ENCODE data around the gene TBL1XR1. TPM values are rescaled to one million over a fixed set of nuclear protein-coding genes. Genes with fewer than 3 reads are reported as not detected.

TBL1XR1 gene
- total and polyA plus RNA-seq, 2 of the 13 experiments (the other 11 are each of a cell fraction or from before 2014, with no cell fraction given), result 57.7 to 62.5 TPM

DNA sequence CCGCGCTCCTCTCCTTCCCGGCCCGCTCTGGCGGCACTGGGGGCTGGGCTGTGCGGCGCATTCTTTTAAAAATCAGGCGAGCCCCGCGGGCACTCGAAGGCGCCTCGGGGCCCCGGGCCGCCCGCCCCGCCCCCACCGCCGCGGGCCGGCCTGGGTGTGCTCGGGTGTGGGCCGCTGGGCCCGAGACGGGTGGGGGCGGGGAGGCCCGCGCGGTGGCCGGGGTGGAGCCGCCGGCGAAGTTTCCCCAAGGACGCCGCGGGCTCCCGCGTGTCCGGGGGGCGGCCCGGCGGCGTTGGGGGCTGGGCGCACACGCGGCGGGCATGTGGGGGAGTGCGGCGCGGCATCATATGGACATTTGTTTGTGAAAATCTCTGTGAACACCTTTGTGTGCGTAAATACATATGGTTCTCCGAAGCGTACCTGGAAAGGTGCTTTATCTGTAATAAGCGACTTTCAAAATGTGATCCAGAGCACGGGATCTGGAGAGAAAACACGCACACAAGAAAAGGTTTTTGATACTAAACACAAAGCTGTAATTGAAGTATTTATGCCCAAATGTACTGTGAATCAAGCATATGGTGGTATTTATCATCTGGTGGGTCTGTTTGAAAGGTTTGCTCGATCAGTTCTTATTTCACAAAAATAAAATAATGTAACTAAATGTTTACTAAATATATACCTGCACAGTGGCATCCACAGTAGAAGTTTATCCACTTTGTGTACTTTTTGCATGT lies 612 bp upstream of the TBL1XR1 start (continued):
- TF ChIP-seq ZHX1 (CRISPR knock-in tag; IDR thresholded peaks at IDR 0.05; ENCODE audit: low read depth) (no peak), EP300 (IDR thresholded peaks at IDR 0.05; ENCODE audit: low read depth in 2 of 2, low read length in 2 of 2) (0 out of 4 replicates have a peak, but pooled peaks of 1 of the 2 experiments have one; percentile 38), EP300 (CRISPR knock-in tag; IDR thresholded peaks at IDR 0.05; ENCODE audit: borderline replicate concordance) (no peak), ZNF687 (CRISPR knock-in tag; IDR thresholded peaks at IDR 0.05) (peak; percentile 73), CBFB (CRISPR knock-in tag; IDR thresholded peaks at IDR 0.05) (no peak), SMAD3 (CRISPR knock-in tag; IDR thresholded peaks at IDR 0.05) (0 out of 2 replicates have a peak, but pooled peaks have one; percentile 10), ZNF331 (CRISPR knock-in tag; IDR thresholded peaks at IDR 0.05) (peak; percentile 49; the same call in 1 of the 2 replicates), ZNF83 (CRISPR knock-in tag; IDR thresholded peaks at IDR 0.05; ENCODE audit: borderline replicate concordance) (no peak), AGO2 (optimal IDR thresholded peaks at IDR 0.05; ENCODE audit: low read depth, low read length) (peak; percentile 17), ZFP62 (CRISPR knock-in tag; IDR thresholded peaks at IDR 0.05) (no peak), AKAP8 (CRISPR knock-in tag; IDR thresholded peaks at IDR 0.05) (0 out of 2 replicates have a peak, but pooled peaks have one; percentile 35), RARA (CRISPR knock-in tag; IDR thresholded peaks at IDR 0.05) (peak; percentile 60), ZNF746 (CRISPR knock-in tag; IDR thresholded peaks at IDR 0.05) (no peak), DNMT1 (CRISPR knock-in tag; IDR thresholded peaks at IDR 0.05) (no peak), ZNF256 (CRISPR knock-in tag; conservative IDR thresholded peaks at IDR 0.05) (no peak), REST (IDR thresholded peaks at IDR 0.05; ENCODE audit: borderline replicate concordance in 1 of 2, low read depth in 1 of 2, low read length in 2 of 2) (peak in 1 of 2 experiments; percentile 23; a peak in 1 of 4 replicates)
- TF ChIP-seq, protein P1, sequence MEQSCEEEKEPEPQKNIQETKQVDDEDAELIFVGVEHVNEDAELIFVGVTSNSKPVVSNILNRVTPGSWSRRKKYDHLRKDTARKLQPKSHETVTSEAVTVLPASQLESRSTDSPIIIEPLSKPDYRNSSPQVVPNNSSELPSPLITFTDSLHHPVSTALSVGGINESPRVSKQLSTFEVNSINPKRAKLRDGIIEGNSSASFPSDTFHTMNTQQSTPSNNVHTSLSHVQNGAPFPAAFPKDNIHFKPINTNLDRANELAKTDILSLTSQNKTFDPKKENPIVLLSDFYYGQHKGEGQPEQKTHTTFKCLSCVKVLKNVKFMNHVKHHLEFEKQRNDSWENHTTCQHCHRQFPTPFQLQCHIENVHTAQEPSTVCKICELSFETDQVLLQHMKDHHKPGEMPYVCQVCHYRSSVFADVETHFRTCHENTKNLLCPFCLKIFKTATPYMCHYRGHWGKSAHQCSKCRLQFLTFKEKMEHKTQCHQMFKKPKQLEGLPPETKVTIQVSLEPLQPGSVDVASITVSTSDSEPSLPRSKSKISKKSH (CRISPR knock-in tag; IDR thresholded peaks at IDR 0.05; ENCODE audit: borderline replicate concordance), result no peak
